Fibroblast of skin of abdomen (primary cell): ENCODE measurements around the gene NLE1.

Experiments
- DNase-seq: peaks from one replicate; pipeline ENCODE4 v3.0.0-alpha.2; 2013

Gene NLE1

GRCh38 chr17:35084987-35085386 lies 57.1 kb downstream of the NLE1 start:
- DNase-seq = peak; percentile 48

GRCh38 chr17:35083071-35083470 lies 59.0 kb downstream of the NLE1 start:
- DNase-seq = no peak

- peak; percentile 87 for DNase-seq
Observed at GRCh38 chr17:35082073-35082657, 59.9 kb downstream of the NLE1 start.

GRCh38 chr17:35081638-35082037 lies 60.5 kb downstream of the NLE1 start:
- DNase-seq = no peak

GRCh38 chr17:35080536-35080935 lies 61.6 kb downstream of the NLE1 start:
- DNase-seq = no peak

- no peak for DNase-seq
Observed at GRCh38 chr17:35079547-35080423, 62.3 kb downstream of the NLE1 start.
